Panc1 (cell line): Measurements from ENCODE around the gene NT5DC1. TPM values are rescaled to one million over a fixed set of nuclear protein-coding genes. Genes with fewer than 3 reads are reported as not detected.

ENCODE experiments used
- ATAC-seq: fragments of 200-7000 bp; cut with Tn5 transposase; 2 replicates; pipeline ENCODE4 v1.9.1; 2020; ENCODE audit warnings: mild to moderate bottlenecking, moderate library complexity
- BruUV-seq: library from RNA; stranded (reverse); fragments of 400-500 nt; replicated peaks from 2 replicates; lab custom pipeline; 2021; lab: Mats Ljungman, UMichigan
- CTCF ChIA-PET: fragments of 300-600 bp; sonication (Branson Sonifier 250); formaldehyde crosslinking; loops from one replicate; lab custom pipeline; 2022; ENCODE audit warnings: antibody characterized with exemption; lab: Charles Lee
- POLR2A ChIA-PET: fragments of 300-600 bp; sonication (Branson Sonifier 250); formaldehyde crosslinking; loops from one replicate; lab custom pipeline; 2022; ENCODE audit warnings: antibody characterized with exemption; lab: Charles Lee
- DNase-seq: peaks from one replicate; pipeline ENCODE4 v3.0.0-alpha.2; 2010; ENCODE audit warnings: low read depth, low spot score
- H3K27ac ChIP-seq: 2 replicates; pipeline ENCODE4 v1.5.1; 2011; ENCODE audit warnings: mild to moderate bottlenecking, low read length, inconsistent platforms
- H3K27me3 ChIP-seq: fragments of 200-500 bp; sonication (Bioruptor generic); 2 replicates; pipeline ENCODE4 v1.6.0; 2014; ENCODE audit warnings: low read length, inconsistent platforms; ENCODE audit not compliant: control insufficient read depth, insufficient read depth
- H3K36me3 ChIP-seq: fragments of 200-500 bp; sonication (Bioruptor generic); 2 replicates; pipeline ENCODE4 v1.5.1; 2014; ENCODE audit warnings: inconsistent platforms, mild to moderate bottlenecking, low read length, moderate library complexity; ENCODE audit not compliant: control insufficient read depth, insufficient read depth
- H3K4me1 ChIP-seq: 2 replicates; pipeline ENCODE4 v1.5.1; 2011; ENCODE audit warnings: inconsistent platforms, mild to moderate bottlenecking, low read length, moderate library complexity; ENCODE audit not compliant: control insufficient read depth, insufficient read depth
- H3K4me3 ChIP-seq, 2 experiments: 2 replicates each; pipeline ENCODE4 v1.5.1; 2011 to 2012; ENCODE audit warnings: low read depth in 2 of 2, low read length in 2 of 2, mild to moderate bottlenecking in 2 of 2, inconsistent platforms in 1 of 2, moderate library complexity in 1 of 2
- H3K9me3 ChIP-seq: fragments of 200-500 bp; sonication (Bioruptor generic); 2 replicates; pipeline ENCODE4 v1.5.1; 2014; ENCODE audit warnings: low read depth, mild to moderate bottlenecking, inconsistent platforms, low read length, moderate library complexity; ENCODE audit not compliant: control insufficient read depth, insufficient read depth
- POLR2AphosphoS5 ChIP-seq: IDR thresholded peaks from 2 replicates; pipeline ENCODE4 v1.6.1; 2012; ENCODE audit warnings: mild to moderate bottlenecking, low read depth, low read length, moderate library complexity
- SIN3A ChIP-seq: IDR thresholded peaks from 2 replicates; pipeline ENCODE4 v1.6.1; 2012; ENCODE audit warnings: low read depth, mild to moderate bottlenecking, low read length, moderate library complexity, borderline replicate concordance; ENCODE audit not compliant: insufficient read depth
- TCF7L2 ChIP-seq: IDR thresholded peaks from 2 replicates; pipeline ENCODE4 v1.6.1; 2011; ENCODE audit warnings: mild to moderate bottlenecking, low read depth, low read length, inconsistent platforms
- in situ Hi-C: cut with HindIII; loops from 2 replicates; pipeline ENCODE4 v1.10.0; 2016; ENCODE audit warnings: low sequenced_read_pairs, low pct_unique_long_range_greater_than_20kb
- intact Hi-C: fragments of 100-400 bp; cut with micrococcal nuclease; formaldehyde crosslinking; loops from one replicate; pipeline ENCODE4 v1.10.0; 2022; ENCODE audit not compliant: unreplicated experiment
- total RNA-seq: library from RNA; stranded (reverse); gene quantifications from one replicate; pipeline ENCODE4 v1.2.1, GENCODE V29; 2021; ENCODE audit not compliant: unreplicated experiment
- TF ChIP-seq, protein P1 (sequence below): fragments of 450-650 bp; IDR thresholded peaks from 2 replicates; pipeline ENCODE4 v1.5.1; 2017; ENCODE audit warnings: mild to moderate bottlenecking
- TF ChIP-seq, protein P2 (sequence below), 2 experiments: IDR thresholded peaks; 2 replicates each; pipeline ENCODE4 v1.6.1; 2011 to 2012; ENCODE audit warnings: low read depth in 2 of 2, control low read depth in 1 of 2, low read length in 1 of 2, mild to moderate bottlenecking in 1 of 2, moderate library complexity in 1 of 2; ENCODE audit not compliant: insufficient read depth in 1 of 2

Gene NT5DC1
- total RNA-seq, 1 experiment from 2014 or later: 79.1 TPM

DNA sequence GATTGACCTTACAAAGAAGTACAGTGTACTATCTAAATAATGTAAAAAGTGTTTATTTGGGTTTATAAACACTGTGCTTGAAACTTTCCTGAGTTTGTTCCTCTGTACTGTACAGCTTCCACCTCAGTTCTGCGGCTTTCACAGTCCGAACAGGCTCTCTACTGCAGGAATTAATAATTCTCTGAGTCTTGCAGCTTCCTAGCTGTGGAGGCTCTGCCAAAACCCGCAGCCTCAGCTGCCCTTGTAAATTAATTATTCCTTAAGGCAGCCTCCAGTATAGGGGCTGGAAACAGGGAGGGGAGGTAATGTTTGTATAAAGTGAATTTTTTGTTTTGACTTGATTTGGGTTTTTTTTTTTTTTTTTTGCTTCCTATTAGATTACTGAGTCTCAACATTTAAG lies 134.0 kb downstream of the NT5DC1 start:
- no TSS peak for BruUV-seq
- no peak overlapping the region for H3K27ac ChIP-seq
- intact Hi-C loops: no loop called here
- ChIA-PET CTCF (no interaction called here), POLR2A (no interaction called here)
- no peak for DNase-seq
- H3K9me3 ChIP-seq: no peaks in the 10 kb centered on the region
- no peak overlapping the region for H3K4me3 ChIP-seq
- no peaks in the 10 kb centered on the region for H3K27me3 ChIP-seq
- no peak for ATAC-seq
- no peak for TF ChIP-seq POLR2AphosphoS5
- TF ChIP-seq, protein P1, sequence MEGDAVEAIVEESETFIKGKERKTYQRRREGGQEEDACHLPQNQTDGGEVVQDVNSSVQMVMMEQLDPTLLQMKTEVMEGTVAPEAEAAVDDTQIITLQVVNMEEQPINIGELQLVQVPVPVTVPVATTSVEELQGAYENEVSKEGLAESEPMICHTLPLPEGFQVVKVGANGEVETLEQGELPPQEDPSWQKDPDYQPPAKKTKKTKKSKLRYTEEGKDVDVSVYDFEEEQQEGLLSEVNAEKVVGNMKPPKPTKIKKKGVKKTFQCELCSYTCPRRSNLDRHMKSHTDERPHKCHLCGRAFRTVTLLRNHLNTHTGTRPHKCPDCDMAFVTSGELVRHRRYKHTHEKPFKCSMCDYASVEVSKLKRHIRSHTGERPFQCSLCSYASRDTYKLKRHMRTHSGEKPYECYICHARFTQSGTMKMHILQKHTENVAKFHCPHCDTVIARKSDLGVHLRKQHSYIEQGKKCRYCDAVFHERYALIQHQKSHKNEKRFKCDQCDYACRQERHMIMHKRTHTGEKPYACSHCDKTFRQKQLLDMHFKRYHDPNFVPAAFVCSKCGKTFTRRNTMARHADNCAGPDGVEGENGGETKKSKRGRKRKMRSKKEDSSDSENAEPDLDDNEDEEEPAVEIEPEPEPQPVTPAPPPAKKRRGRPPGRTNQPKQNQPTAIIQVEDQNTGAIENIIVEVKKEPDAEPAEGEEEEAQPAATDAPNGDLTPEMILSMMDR: no peak
- in situ Hi-C loops: no loop called here
- H3K36me3 ChIP-seq: 0 out of 2 replicates have a peak, but pooled peaks cover 3% of the 10 kb centered on the region
- no peaks in the 10 kb centered on the region for H3K4me1 ChIP-seq

DNA sequence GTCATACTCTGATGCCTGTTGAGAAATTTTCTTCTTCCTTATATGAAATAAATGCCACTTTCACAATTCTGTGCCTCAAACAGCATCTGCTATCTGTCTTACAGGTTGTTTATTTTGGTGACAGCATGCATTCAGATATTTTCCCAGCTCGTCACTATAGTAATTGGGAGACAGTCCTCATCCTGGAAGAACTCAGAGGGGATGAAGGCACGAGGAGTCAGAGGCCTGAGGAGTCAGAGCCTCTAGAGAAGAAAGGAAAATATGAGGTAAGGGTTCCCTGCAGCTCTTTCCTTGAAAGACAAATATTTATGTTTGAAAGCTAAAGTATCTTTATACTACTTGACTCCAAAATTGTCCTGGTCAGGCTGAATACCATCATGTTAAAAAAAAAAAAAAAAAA lies 137.4 kb downstream of the NT5DC1 start:
- Histone ChIP-seq H3K36me3 (0 out of 2 replicates have a peak, but pooled peaks cover 3% of the 10 kb centered on the region), H3K4me3 (no peak overlapping the region), H3K27me3 (no peaks in the 10 kb centered on the region), H3K4me1 (no peaks in the 10 kb centered on the region), H3K27ac (no peak overlapping the region), H3K9me3 (no peaks in the 10 kb centered on the region)
- intact Hi-C loops (no loop called here), in situ Hi-C loops (no loop called here)
- ChIA-PET CTCF (no interaction called here), POLR2A (no interaction called here)
- no peak for DNase-seq
- no peak for ATAC-seq
- TF ChIP-seq POLR2AphosphoS5 (no peak), TCF7L2 (no peak), SIN3A (no peak)
- TF ChIP-seq, protein P2, sequence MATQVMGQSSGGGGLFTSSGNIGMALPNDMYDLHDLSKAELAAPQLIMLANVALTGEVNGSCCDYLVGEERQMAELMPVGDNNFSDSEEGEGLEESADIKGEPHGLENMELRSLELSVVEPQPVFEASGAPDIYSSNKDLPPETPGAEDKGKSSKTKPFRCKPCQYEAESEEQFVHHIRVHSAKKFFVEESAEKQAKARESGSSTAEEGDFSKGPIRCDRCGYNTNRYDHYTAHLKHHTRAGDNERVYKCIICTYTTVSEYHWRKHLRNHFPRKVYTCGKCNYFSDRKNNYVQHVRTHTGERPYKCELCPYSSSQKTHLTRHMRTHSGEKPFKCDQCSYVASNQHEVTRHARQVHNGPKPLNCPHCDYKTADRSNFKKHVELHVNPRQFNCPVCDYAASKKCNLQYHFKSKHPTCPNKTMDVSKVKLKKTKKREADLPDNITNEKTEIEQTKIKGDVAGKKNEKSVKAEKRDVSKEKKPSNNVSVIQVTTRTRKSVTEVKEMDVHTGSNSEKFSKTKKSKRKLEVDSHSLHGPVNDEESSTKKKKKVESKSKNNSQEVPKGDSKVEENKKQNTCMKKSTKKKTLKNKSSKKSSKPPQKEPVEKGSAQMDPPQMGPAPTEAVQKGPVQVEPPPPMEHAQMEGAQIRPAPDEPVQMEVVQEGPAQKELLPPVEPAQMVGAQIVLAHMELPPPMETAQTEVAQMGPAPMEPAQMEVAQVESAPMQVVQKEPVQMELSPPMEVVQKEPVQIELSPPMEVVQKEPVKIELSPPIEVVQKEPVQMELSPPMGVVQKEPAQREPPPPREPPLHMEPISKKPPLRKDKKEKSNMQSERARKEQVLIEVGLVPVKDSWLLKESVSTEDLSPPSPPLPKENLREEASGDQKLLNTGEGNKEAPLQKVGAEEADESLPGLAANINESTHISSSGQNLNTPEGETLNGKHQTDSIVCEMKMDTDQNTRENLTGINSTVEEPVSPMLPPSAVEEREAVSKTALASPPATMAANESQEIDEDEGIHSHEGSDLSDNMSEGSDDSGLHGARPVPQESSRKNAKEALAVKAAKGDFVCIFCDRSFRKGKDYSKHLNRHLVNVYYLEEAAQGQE (IDR thresholded peaks at IDR 0.05; ENCODE audit: insufficient read depth in 1 of 2, low read depth in 2 of 2, low read length in 1 of 2): no peak
- TF ChIP-seq, protein P1: no peak
- BruUV-seq: no TSS peak
